GM19468 (cell line): ENCODE data around the gene HLA-G.
"Not testable (repeated sequence)": the region's sequence is repeated elsewhere in the genome, so short reads cannot be mapped to it uniquely, and the experiment has no call there.

Experiments
- ATAC-seq: cut with Tn5 transposase; IDR thresholded peaks from one replicate; pipeline ENCODE4 v1.9.1; 2021; ENCODE audit warnings: mild to moderate bottlenecking, moderate library complexity, moderate number of reproducible peaks; ENCODE audit not compliant: unreplicated experiment; ENCODE audit errors: extremely low read depth

The HLA-G gene

GRCh38 chr6:29864037-29864810 lies 36.6 kb downstream of the HLA-G start:
- ATAC-seq = no peak

DNA sequence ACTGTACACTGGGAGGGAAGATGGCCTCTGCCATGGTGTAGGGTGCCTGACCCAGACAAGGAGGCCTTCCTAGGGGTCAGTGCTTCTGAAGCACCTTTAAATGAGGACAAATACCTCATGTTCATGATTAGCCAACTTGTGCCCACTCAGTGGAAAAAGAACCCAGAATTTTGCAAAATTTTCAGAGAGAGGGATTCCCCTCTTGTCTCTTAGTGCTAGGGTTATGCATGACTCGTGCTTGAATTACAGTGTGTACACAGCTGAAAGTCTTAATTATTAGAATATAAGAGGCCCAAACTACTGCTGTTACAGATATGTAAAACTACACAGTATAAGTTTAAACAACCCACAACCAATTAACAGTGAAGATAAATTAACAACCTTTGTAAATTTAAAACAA lies 38.0 kb downstream of the HLA-G start:
- ATAC-seq = no peak

DNA sequence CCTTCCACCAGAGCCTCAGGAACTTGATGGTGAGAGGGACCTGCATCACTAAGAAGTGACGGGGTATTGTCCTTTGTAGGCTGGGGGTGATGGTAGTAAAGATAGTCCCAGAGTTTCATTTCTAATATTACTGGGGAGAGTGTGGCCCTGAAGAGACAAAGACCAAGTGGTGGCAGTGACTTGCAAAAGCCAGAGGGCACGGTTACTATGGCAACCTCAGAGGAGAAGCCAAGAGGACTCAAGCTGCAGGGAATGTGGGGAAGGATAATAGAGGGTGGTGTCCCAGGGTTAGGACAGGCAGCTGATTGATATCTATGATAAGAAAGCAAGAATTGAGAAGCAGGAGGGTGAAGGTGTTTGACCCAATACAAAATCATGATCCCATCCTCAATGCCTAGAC lies 42.5 kb downstream of the HLA-G start:
- no peak for ATAC-seq

DNA sequence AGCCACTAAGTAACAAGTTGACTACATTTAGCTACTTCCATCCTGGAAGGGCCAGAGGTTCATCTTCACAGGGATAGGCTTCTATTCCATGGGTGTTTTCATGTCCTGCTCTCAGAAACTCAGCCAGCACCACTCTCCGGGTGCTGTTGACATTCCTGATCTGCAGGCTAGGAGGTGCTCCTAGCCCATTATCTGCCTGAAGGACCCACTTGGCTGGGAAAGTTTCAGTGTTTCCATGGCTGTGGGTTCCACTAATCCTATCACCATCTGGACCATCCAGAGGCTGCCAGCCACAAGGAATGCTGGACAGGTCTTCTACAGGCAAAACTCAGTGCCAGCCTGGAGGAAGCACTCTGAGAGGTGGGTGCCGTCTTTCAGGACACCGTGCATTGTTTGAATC lies 45.2 kb downstream of the HLA-G start:
- ATAC-seq = no peak

GRCh38 chr6:29875257-29875656 lies 47.6 kb downstream of the HLA-G start:
- ATAC-seq = no peak

- ATAC-seq = not testable (repeated sequence)
These were observed 48.1 kb downstream of the HLA-G start for GRCh38 chr6:29875734-29876133.
